GM21528 (cell line): ENCODE measurements around the gene BARHL1.
"Not testable (repeated sequence)": the region's sequence is repeated elsewhere in the genome, so short reads cannot be mapped to it uniquely, and the experiment has no call there.

Source experiments
- ATAC-seq: cut with Tn5 transposase; IDR thresholded peaks from one replicate; pipeline ENCODE4 v1.9.1; 2021; ENCODE audit warnings: mild to moderate bottlenecking, moderate library complexity; ENCODE audit not compliant: unreplicated experiment, low FRiP score

Gene BARHL1

GRCh38 chr9:132556235-132556634, 26.2 kb upstream of the BARHL1 start:
- ATAC-seq = no peak

DNA sequence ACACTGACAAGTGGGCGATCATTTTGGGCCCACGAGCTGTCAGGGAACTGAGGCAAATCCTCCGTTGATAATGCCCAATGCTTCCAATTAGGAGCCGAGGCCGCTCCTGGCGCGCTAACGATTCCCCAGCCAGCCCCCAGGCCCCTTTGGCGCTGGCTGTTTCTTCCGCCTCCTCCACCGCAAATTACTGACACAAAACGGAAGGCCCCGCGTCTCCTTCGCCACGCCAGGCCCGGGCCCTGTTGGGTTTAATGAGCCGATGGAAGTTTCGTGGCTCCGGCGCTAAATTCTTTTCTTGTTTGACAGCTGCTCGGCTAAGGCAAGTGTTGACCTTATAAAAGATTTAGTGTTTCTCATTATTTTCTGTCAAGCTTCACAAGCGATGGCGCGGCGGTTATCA, 25.7 kb upstream of the BARHL1 start:
- no peak for ATAC-seq

DNA sequence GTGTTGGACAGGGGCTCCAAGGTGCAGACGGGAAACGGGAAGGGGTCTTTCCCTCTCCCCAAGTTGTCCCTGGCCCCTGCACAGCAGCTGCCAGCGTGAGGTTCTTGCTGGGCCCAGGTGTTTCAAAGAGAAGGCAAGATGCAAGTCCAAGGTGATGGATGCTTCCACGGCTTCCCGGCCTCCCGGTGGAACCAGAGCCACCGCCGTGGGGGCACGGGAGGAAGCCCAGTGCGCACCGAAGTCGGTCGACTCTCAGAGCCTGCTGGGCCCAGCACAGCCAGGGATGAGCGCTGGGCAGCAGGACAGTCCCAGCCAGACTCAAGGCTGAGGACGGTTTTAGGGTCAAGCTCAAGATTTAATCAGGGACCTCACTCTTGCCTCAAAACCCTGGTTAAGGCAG, 25.2 kb upstream of the BARHL1 start:
- ATAC-seq = no peak

DNA sequence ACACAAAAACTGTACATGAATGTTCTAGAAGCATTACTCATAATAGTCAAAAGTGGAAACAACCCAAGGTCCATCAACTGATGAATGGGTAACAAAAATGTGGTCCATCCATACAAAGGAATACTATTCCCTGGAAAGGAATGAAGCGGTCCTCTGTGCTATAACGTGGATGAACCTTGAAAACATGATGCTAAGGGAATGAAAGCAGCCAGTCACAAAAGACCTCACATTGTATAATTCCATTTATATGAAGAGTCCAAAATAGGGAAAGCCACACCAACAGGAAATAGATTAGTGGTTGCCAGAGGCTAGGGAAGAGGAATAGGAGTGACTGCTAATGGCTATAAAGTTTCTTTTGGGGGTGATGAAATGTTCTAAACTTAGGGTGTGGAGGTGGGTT, 22.7 kb upstream of the BARHL1 start:
- no peak for ATAC-seq

- ATAC-seq = no peak
Observed at GRCh38 chr9:132560616-132561202, 21.7 kb upstream of the BARHL1 start.

- ATAC-seq = no peak
Observed at GRCh38 chr9:132562306-132562573, 20.2 kb upstream of the BARHL1 start.

DNA sequence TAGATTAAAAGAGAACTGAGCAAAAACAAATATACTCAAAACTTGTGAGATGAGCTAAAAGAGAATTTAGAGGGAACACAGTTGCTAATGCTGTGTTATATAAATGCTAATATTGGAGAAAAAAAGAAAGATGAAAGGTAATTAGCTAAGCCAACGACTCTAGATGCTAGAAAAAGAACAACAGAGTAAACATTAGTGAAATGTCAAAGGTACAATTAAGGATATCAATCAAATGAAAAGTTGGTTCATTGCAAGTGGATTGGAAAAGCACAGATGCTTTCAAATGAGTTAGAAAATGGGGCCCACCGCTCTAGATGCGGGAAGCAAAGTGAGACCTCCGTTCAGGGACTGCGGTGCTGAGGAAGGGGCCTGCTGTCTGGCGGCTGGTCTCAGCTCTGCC, 17.9 kb upstream of the BARHL1 start:
- ATAC-seq = no peak

DNA sequence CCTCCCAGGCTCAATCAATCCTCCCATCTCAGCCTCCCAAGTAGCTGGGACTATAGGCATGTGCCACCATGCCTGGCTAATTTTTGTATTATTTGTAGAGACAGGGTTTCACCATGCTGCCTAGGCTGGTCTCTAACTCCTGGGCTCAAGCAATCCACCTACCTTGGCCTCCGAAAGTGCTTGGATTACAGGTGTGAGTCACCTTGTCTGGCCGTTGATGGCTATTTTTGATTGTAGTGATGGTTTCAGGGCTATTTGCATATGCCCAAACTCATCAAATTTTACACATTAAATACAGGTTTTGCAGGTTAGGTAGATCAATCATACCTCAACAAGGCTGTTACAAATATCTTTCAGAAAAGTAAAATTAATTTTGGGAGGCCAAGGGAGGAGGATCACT, 13.6 kb upstream of the BARHL1 start:
- ATAC-seq = not testable (repeated sequence)

DNA sequence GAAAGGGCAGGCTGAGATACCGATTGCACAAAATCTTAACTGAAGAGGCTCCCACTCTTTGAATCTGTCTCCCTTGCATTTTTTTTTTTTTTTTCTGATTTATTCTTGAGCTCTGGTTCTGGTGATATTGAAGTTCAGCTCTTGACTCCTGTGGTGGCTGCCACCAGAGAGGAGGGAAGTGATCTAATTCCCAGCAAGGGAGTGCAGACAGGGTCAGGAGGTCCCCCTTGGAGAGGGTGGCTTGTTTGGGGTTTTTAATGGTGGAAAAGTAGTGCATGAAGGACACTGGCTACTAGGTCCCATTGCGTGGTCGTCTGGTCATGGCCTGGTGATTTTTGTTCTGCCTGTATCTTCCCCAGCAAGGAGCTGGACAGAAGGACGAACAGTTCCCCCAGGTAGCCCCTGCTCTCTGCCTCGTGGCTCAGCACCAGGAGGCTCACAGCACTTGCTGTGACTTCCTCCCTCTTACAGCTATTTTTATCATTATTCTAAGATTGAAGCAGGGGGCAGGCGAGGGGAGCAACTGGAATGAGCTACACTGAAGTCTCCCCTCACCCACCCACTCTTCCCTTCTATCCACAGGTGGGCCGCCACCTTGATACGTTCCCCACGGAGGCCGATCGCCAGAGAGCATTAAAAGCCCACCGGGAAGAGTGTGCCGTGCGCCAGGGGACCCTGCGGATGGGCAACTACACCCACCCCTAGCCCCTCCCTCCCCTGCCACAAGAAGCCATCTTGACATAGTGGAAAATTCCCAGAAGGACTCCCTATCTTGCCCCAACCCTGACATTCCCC, 10.4 kb upstream of the BARHL1 start:
- no peak for ATAC-seq

GRCh38 chr9:132572921-132573320, 9.5 kb upstream of the BARHL1 start:
- no peak for ATAC-seq

DNA sequence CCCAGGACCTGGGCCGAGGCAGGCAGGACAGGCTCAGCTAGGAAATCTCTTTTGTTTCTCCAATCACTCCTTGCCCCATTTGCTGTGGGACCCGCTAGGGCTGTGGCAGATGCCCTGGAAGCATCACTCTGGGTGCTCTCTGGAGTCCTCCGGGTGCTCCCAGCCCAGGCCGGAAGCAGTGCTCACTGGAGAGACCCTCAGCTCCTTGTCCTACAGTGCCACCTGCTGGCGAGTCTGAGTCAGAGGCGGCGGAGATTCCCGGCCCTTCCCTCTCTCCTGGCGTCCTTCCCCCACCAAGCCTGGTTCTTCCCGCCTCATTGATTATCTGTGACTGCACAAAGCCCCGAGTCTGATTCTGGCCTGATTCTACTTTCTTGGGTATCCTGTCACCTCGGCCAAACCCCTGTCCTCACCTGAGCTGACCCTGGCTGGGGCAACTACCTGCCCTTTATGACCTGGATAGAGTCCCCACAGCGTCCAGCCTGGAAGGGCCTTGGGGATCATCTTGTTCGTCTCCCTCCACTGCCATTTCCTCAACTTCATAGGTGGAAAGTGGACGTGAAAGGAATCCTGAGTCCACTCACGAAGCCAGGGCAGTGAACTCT, 7.3 kb upstream of the BARHL1 start:
- ATAC-seq = no peak

DNA sequence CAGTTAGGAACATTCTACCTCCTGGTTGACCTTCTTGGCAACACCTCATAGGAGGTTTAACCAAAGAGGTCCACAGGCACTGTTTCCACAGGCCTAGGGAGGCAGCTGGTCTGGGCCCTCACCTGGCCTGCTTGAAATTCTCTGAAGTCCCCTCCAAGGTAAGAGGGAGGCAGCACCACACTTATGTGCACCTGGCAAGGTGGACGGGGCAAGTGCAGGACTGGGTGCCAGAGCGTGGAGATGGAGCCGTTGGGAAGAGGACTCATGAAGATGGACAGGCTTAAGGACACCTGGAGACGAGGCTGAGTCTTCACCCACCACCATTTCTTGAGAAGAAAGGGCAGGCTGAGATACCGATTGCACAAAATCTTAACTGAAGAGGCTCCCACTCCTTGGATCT, 6.6 kb upstream of the BARHL1 start:
- no peak for ATAC-seq

DNA sequence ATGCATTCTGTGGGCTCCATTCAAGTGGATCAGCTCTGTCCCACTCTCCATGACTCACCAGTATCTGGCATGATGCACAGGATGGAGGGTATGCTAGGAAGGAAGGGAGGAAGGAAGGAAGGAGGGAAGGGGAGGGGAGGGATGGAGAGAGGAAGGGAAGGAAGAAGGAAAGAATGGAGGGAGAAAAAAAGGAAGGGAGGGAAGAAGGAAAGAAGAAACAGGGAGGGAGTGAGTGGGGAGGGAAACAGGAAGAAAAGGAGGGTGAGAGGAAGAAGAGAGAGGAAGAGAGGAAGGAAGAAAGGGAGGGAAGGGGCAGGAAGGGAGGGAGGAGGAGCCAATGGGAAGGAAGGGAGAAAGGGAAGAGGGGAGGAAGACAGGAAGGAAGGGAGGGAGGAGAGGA, 5.3 kb upstream of the BARHL1 start:
- ATAC-seq = no peak

GRCh38 chr9:132578367-132578932, 4.0 kb upstream of the BARHL1 start:
- no peak for ATAC-seq

DNA sequence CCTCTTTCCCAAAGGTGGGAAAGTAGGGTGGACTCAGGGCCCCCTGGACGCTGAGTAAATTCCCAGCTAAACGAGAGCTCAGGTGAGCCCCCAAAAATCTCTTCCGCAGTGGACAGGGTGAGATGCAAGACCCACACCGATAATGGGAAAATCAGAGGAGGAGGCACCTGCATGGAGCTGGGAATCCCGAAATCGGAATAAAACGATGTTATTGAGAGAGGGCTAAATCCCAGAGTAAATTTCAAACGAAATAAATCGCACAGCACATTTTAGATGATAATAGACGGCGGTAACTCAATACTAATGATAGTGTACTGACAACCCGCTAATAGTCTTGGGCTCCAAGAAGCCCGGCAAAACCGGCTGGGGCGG, 3.0 kb upstream of the BARHL1 start:
- ATAC-seq = no peak

DNA sequence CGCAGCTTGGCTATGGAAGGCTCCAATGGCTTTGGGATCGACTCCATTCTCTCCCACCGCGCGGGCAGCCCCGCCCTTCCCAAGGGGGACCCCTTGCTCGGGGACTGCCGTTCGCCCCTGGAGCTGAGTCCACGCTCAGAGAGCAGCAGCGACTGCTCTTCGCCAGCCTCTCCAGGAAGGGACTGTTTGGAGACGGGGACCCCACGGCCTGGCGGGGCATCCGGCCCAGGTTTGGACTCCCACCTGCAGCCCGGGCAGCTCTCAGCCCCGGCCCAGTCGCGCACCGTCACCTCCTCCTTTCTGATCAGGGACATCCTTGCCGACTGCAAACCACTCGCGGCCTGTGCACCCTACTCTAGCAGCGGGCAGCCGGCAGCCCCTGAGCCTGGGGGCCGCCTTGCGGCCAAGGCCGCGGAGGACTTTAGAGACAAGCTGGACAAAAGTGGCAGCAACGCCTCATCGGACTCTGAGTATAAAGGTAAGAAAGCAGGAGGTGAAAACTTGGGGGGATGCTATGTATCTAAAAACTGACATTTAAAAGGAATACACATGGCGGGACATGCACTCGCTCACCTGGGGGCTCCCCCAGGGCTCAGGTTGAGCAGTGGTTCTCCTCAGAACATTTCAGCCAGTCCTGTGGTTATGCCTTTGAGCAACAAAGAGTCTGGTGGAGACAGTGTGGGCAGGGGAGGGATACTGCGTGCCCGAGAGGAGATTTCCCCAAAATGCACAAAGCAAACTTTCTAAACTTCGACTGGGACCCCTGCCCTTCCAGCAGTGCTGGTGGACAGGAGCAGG, 579 bp downstream of the BARHL1 start:
- ATAC-seq = no peak

DNA sequence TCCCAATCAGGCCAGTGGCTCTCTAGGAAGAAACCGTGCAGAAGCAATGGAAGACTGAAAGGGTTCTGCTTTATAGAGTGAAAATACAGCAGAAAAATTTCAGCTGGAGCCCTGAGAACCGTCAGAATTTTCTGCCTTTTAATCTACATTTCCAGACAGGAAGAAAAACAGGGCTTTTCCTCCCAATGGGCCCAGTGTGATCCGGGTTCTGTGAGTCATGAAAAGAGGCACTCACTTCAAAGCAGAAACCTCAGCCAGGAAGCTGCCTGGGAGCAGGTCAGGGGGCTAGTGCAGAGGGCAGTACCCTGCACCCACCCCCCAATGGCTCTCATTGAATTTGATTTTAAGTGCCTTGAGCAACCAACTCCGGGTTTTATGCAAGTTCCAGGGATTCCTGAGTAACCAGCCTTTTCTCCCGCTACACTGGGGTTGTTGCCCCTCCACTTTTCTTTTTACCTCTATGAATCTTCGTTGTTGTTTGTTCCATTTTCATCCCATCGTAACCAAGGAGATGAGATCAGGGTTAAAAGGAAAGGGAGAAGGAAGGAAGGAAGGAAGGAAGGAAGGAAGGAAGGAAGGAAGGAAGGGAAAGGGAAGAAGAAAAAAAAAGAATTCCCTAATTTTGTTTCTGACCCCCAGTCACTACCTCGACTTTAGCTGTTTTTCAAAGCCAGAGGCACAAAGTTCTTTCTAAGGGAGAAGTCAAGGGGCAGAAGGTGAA, 1.3 kb downstream of the BARHL1 start:
- ATAC-seq = no peak

GRCh38 chr9:132584601-132585560, 2.5 kb downstream of the BARHL1 start:
- ATAC-seq = no peak
